ENCODE measurements around the gene PRUNE1.
A peak's percentile ranks its signal among the peaks of the same experiment; 100 is the strongest.

Gene PRUNE1

GRCh38 chr1:151043163-151043562 is 34.9 kb downstream of the PRUNE1 start:
- H3K27ac ChIP-seq (ENCODE audit: low read length) = no peak overlapping the region

GRCh38 chr1:151047591-151047924 is 39.3 kb downstream of the PRUNE1 start, which contains the start of gene C1orf56:
Gene C1orf56 (plus strand): TSS chr1:151047751. CDS start chr1:151047848, 97 bp downstream.
- Histone ChIP-seq H3K4me3 (ENCODE audit: low read length) (peak within 1 kb of the TSS; percentile 90), H3K9ac (ENCODE audit: low read depth, low read length) (peak within 1 kb of the TSS; percentile 92), H3K27ac (ENCODE audit: low read length) (peak within 1 kb of the TSS; percentile 57), H3K9me3 (ENCODE audit: insufficient read depth, low read depth, low read length) (no peaks in the 10 kb centered on the region), H3K36me3 (ENCODE audit: insufficient read depth, low read depth, low read length) (peaks cover 16% of the 10 kb centered on the region), H3K27me3 (ENCODE audit: insufficient read depth, low read length) (no peaks in the 10 kb centered on the region), H3K4me1 (ENCODE audit: insufficient read depth, low read length) (peaks cover 4% of the 10 kb centered on the region; the same call in 1 of the 2 replicates)

More at GRCh38 chr1:151043163-151043562, 34.9 kb downstream of the PRUNE1 start:
- no peak overlapping the region for H3K9ac ChIP-seq (ENCODE audit: low read depth, low read length)
- H3K4me1 ChIP-seq (ENCODE audit: insufficient read depth, low read length) = peaks cover 7% of the 10 kb centered on the region; the same call in 1 of the 2 replicates
- no peaks in the 10 kb centered on the region for H3K27me3 ChIP-seq (ENCODE audit: insufficient read depth, low read length)
- H3K9me3 ChIP-seq (ENCODE audit: insufficient read depth, low read depth, low read length) = no peaks in the 10 kb centered on the region
- no peaks in the 10 kb centered on the region for H3K36me3 ChIP-seq (ENCODE audit: insufficient read depth, low read depth, low read length)
- no peak overlapping the region for H3K4me3 ChIP-seq (ENCODE audit: low read length)

- H3K9ac ChIP-seq (ENCODE audit: low read depth, low read length) = peak overlapping the region; percentile 92
- H3K4me3 ChIP-seq (ENCODE audit: low read length) = peak overlapping the region; percentile 90
- H3K27ac ChIP-seq (ENCODE audit: low read length) = peak overlapping the region; percentile 57
- peaks cover 21% of the 10 kb centered on the region for H3K36me3 ChIP-seq (ENCODE audit: insufficient read depth, low read depth, low read length)
- peaks cover 4% of the 10 kb centered on the region; the same call in 1 of the 2 replicates for H3K4me1 ChIP-seq (ENCODE audit: insufficient read depth, low read length)
- H3K27me3 ChIP-seq (ENCODE audit: insufficient read depth, low read length) = no peaks in the 10 kb centered on the region
- H3K9me3 ChIP-seq (ENCODE audit: insufficient read depth, low read depth, low read length) = no peaks in the 10 kb centered on the region
These were observed 39.8 kb downstream of the PRUNE1 start for GRCh38 chr1:151047925-151048644.

- no peaks in the 10 kb centered on the region for H3K9me3 ChIP-seq (ENCODE audit: insufficient read depth, low read depth, low read length)
- peaks cover 4% of the 10 kb centered on the region; the same call in 1 of the 2 replicates for H3K4me1 ChIP-seq (ENCODE audit: insufficient read depth, low read length)
- peak overlapping the region; percentile 90 for H3K4me3 ChIP-seq (ENCODE audit: low read length)
- H3K36me3 ChIP-seq (ENCODE audit: insufficient read depth, low read depth, low read length) = peaks cover 27% of the 10 kb centered on the region
- peak overlapping the region; percentile 92; the same call in 1 of the 2 replicates for H3K9ac ChIP-seq (ENCODE audit: low read depth, low read length)
- H3K27me3 ChIP-seq (ENCODE audit: insufficient read depth, low read length) = no peaks in the 10 kb centered on the region
- H3K27ac ChIP-seq (ENCODE audit: low read length) = no peak overlapping the region
These were observed 40.4 kb downstream of the PRUNE1 start for GRCh38 chr1:151048645-151049032.

- H3K9me3 ChIP-seq (ENCODE audit: insufficient read depth, low read depth, low read length) = no peaks in the 10 kb centered on the region
- no peak overlapping the region for H3K27ac ChIP-seq (ENCODE audit: low read length)
These were observed 41.2 kb downstream of the PRUNE1 start for GRCh38 chr1:151049458-151049857.

GRCh38 chr1:151050051-151050688 is 41.9 kb downstream of the PRUNE1 start:
- H3K27me3 ChIP-seq (ENCODE audit: insufficient read depth, low read length) = no peaks in the 10 kb centered on the region
- no peaks in the 10 kb centered on the region for H3K9me3 ChIP-seq (ENCODE audit: insufficient read depth, low read depth, low read length)
- H3K4me1 ChIP-seq (ENCODE audit: insufficient read depth, low read length) = peaks cover 4% of the 10 kb centered on the region; the same call in 1 of the 2 replicates
- no peak overlapping the region for H3K9ac ChIP-seq (ENCODE audit: low read depth, low read length)
- H3K36me3 ChIP-seq (ENCODE audit: insufficient read depth, low read depth, low read length) = peaks cover 42% of the 10 kb centered on the region
- no peak overlapping the region for H3K4me3 ChIP-seq (ENCODE audit: low read length)
- H3K27ac ChIP-seq (ENCODE audit: low read length) = no peak overlapping the region

More at GRCh38 chr1:151049458-151049857, 41.2 kb downstream of the PRUNE1 start:
- H3K9ac ChIP-seq (ENCODE audit: low read depth, low read length) = no peak overlapping the region
- H3K36me3 ChIP-seq (ENCODE audit: insufficient read depth, low read depth, low read length) = peaks cover 35% of the 10 kb centered on the region
- H3K27me3 ChIP-seq (ENCODE audit: insufficient read depth, low read length) = no peaks in the 10 kb centered on the region
- no peak overlapping the region for H3K4me3 ChIP-seq (ENCODE audit: low read length)
- peaks cover 4% of the 10 kb centered on the region; the same call in 1 of the 2 replicates for H3K4me1 ChIP-seq (ENCODE audit: insufficient read depth, low read length)

- Histone ChIP-seq H3K36me3 (ENCODE audit: insufficient read depth, low read depth, low read length) (peaks cover 55% of the 10 kb centered on the region), H3K9me3 (ENCODE audit: insufficient read depth, low read depth, low read length) (no peaks in the 10 kb centered on the region), H3K9ac (ENCODE audit: low read depth, low read length) (no peak overlapping the region), H3K4me3 (ENCODE audit: low read length) (no peak overlapping the region), H3K4me1 (ENCODE audit: insufficient read depth, low read length) (peaks cover 4% of the 10 kb centered on the region; the same call in 1 of the 2 replicates), H3K27ac (ENCODE audit: low read length) (no peak overlapping the region), H3K27me3 (ENCODE audit: insufficient read depth, low read length) (no peaks in the 10 kb centered on the region)
These were observed 43.2 kb downstream of the PRUNE1 start for GRCh38 chr1:151051356-151052009.

- Histone ChIP-seq H3K9ac (ENCODE audit: low read depth, low read length) (no peak overlapping the region), H3K4me1 (ENCODE audit: insufficient read depth, low read length) (peaks cover 7% of the 10 kb centered on the region)
These were observed 46.8 kb downstream of the PRUNE1 start for GRCh38 chr1:151054971-151055547.

GRCh38 chr1:151055581-151055980 is 47.3 kb downstream of the PRUNE1 start:
- Histone ChIP-seq H3K9ac (ENCODE audit: low read depth, low read length) (no peak overlapping the region), H3K4me1 (ENCODE audit: insufficient read depth, low read length) (peaks cover 7% of the 10 kb centered on the region), H3K27ac (ENCODE audit: low read length) (no peak overlapping the region), H3K36me3 (ENCODE audit: insufficient read depth, low read depth, low read length) (peaks cover 61% of the 10 kb centered on the region), H3K4me3 (ENCODE audit: low read length) (no peak overlapping the region), H3K27me3 (ENCODE audit: insufficient read depth, low read length) (no peaks in the 10 kb centered on the region), H3K9me3 (ENCODE audit: insufficient read depth, low read depth, low read length) (no peaks in the 10 kb centered on the region)

More at GRCh38 chr1:151054971-151055547, 46.8 kb downstream of the PRUNE1 start:
- Histone ChIP-seq H3K27me3 (ENCODE audit: insufficient read depth, low read length) (no peaks in the 10 kb centered on the region), H3K27ac (ENCODE audit: low read length) (no peak overlapping the region), H3K4me3 (ENCODE audit: low read length) (no peak overlapping the region), H3K36me3 (ENCODE audit: insufficient read depth, low read depth, low read length) (peaks cover 61% of the 10 kb centered on the region), H3K9me3 (ENCODE audit: insufficient read depth, low read depth, low read length) (no peaks in the 10 kb centered on the region)

GRCh38 chr1:151056149-151056548 is 47.9 kb downstream of the PRUNE1 start:
- peaks cover 59% of the 10 kb centered on the region for H3K36me3 ChIP-seq (ENCODE audit: insufficient read depth, low read depth, low read length)
- H3K9ac ChIP-seq (ENCODE audit: low read depth, low read length) = no peak overlapping the region
- no peaks in the 10 kb centered on the region for H3K9me3 ChIP-seq (ENCODE audit: insufficient read depth, low read depth, low read length)
- H3K27ac ChIP-seq (ENCODE audit: low read length) = no peak overlapping the region
- H3K4me1 ChIP-seq (ENCODE audit: insufficient read depth, low read length) = peaks cover 7% of the 10 kb centered on the region
- no peaks in the 10 kb centered on the region for H3K27me3 ChIP-seq (ENCODE audit: insufficient read depth, low read length)
- no peak overlapping the region for H3K4me3 ChIP-seq (ENCODE audit: low read length)

- peaks cover 14% of the 10 kb centered on the region for H3K4me1 ChIP-seq (ENCODE audit: insufficient read depth, low read length)
- H3K9ac ChIP-seq (ENCODE audit: low read depth, low read length) = peak overlapping the region; percentile 89; the same call in 1 of the 2 replicates
- no peaks in the 10 kb centered on the region for H3K9me3 ChIP-seq (ENCODE audit: insufficient read depth, low read depth, low read length)
- peaks cover 39% of the 10 kb centered on the region for H3K36me3 ChIP-seq (ENCODE audit: insufficient read depth, low read depth, low read length)
- peak overlapping the region; percentile 86 for H3K27ac ChIP-seq (ENCODE audit: low read length)
- peak overlapping the region; percentile 95 for H3K4me3 ChIP-seq (ENCODE audit: low read length)
- no peaks in the 10 kb centered on the region for H3K27me3 ChIP-seq (ENCODE audit: insufficient read depth, low read length)
These were observed 50.4 kb downstream of the PRUNE1 start for GRCh38 chr1:151058692-151059091.

Data from iPS-20b (cell line).